Endothelial cell of umbilical vein (primary cell): ENCODE results near the gene ANKH. TPM values are rescaled to one million over a fixed set of nuclear protein-coding genes. Genes with fewer than 3 reads are reported as not detected.

Experiments used
- BruUV-seq: library from RNA; stranded (reverse); fragments of 400-500 nt; replicated peaks from 2 replicates; lab custom pipeline; 2021; lab: Mats Ljungman, UMichigan
- CTCF ChIA-PET: fragments of 300-600, 350-600 bp; sonication (Branson Sonifier 250); formaldehyde crosslinking; loops from one replicate; lab custom pipeline; 2021; ENCODE audit warnings: antibody characterized with exemption, inconsistent platforms; lab: Charles Lee
- POLR2A ChIA-PET: fragments of 300-600, 350-600 bp; sonication (Branson Sonifier 250); formaldehyde crosslinking; loops from one replicate; lab custom pipeline; 2021; ENCODE audit warnings: antibody characterized with exemption, inconsistent platforms; lab: Charles Lee
- DNase-seq: peaks from one replicate; pipeline ENCODE4 v3.0.0-alpha.2; 2011; ENCODE audit warnings: low read depth, low spot score
- FAIRE-seq: peaks from 2 replicates; lab custom pipeline; 2011; peaks lifted over from hg19 to GRCh38; lab: Jason Lieb, UNC
- H2AFZ ChIP-seq: 2 replicates; pipeline ENCODE4 v1.6.0; 2012; ENCODE audit warnings: low read depth, low read length, control low read depth, inconsistent platforms
- H3K27ac ChIP-seq: 2 replicates; pipeline ENCODE4 v1.5.1; 2011; ENCODE audit warnings: low read depth, mild to moderate bottlenecking, control low read depth, low read length, moderate library complexity; ENCODE audit not compliant: insufficient read depth
- H3K27me3 ChIP-seq, 2 experiments: 2 replicates each; pipeline versions ENCODE4 v1.6.0 to v1.6.1; 2011; ENCODE audit warnings: low read length in 2 of 2, mixed read lengths in 1 of 2; ENCODE audit not compliant: control insufficient read depth in 2 of 2, insufficient read depth in 2 of 2
- H3K36me3 ChIP-seq, 2 experiments: 2 replicates in 1 of 2; 3 replicates in 1 of 2; pipeline ENCODE4 v1.5.1; 2011; ENCODE audit warnings: low read length in 2 of 2, mild to moderate bottlenecking in 1 of 2, moderate library complexity in 1 of 2; ENCODE audit not compliant: control insufficient read depth in 2 of 2, insufficient read depth in 2 of 2; ENCODE audit errors: extremely low read depth in 1 of 2
- H3K4me1 ChIP-seq: 3 replicates; pipeline ENCODE4 v1.5.1; 2011; ENCODE audit warnings: mild to moderate bottlenecking, low read length; ENCODE audit not compliant: control insufficient read depth, insufficient read depth; ENCODE audit errors: extremely low read depth
- H3K4me2 ChIP-seq: 2 replicates; pipeline ENCODE4 v1.6.1; 2011; ENCODE audit warnings: low read length, control low read depth, mixed read lengths; ENCODE audit not compliant: insufficient read depth
- H3K4me3 ChIP-seq, 3 experiments: fragments of 200-600 bp in 1 of 3; sonication (generic), shearing (Covaris generic) in 1 of 3; replicated peaks in 1 of 3; 2 replicates each; pipeline ENCODE4 v1.5.1; 2011 to 2016; ENCODE audit warnings: control low read depth in 3 of 3, low read length in 3 of 3, mild to moderate bottlenecking in 2 of 3, inconsistent platforms in 1 of 3, low read depth in 1 of 3, moderate library complexity in 1 of 3; ENCODE audit not compliant: insufficient read depth in 1 of 3
- H3K79me2 ChIP-seq: 2 replicates; pipeline ENCODE4 v1.6.0; 2012; ENCODE audit warnings: low read length, inconsistent platforms; ENCODE audit not compliant: control insufficient read depth, insufficient read depth
- H3K9ac ChIP-seq: replicated peaks from 2 replicates; pipeline ENCODE3; 2011; ENCODE audit warnings: low read length, control low read depth; ENCODE audit not compliant: insufficient read depth; ENCODE audit errors: extremely low read depth
- H3K9me1 ChIP-seq: replicated peaks from 3 replicates; pipeline ENCODE4 v1.6.0; 2011; ENCODE audit warnings: mild to moderate bottlenecking, low read length; ENCODE audit not compliant: control insufficient read depth, insufficient read depth; ENCODE audit errors: extremely low read depth
- H3K9me3 ChIP-seq: replicated peaks from 2 replicates; pipeline ENCODE4 v1.5.1; 2012; ENCODE audit warnings: low read length, inconsistent platforms; ENCODE audit not compliant: control insufficient read depth, insufficient read depth
- H4K20me1 ChIP-seq: replicated peaks from 2 replicates; pipeline ENCODE3; 2011; ENCODE audit warnings: mild to moderate bottlenecking, low read length; ENCODE audit not compliant: control insufficient read depth, insufficient read depth; ENCODE audit errors: extremely low read depth
- EZH2 ChIP-seq: IDR thresholded peaks from 2 replicates; pipeline ENCODE4 v1.6.1; 2012; ENCODE audit warnings: borderline replicate concordance, low read depth, mild to moderate bottlenecking, moderate library complexity, low read length, inconsistent platforms; ENCODE audit not compliant: severe bottlenecking
- FOS ChIP-seq: IDR thresholded peaks from 2 replicates; pipeline ENCODE4 v1.6.1; 2011; ENCODE audit warnings: mild to moderate bottlenecking, low read length, moderate library complexity, borderline replicate concordance; ENCODE audit not compliant: insufficient read depth
- GATA2 ChIP-seq: IDR thresholded peaks from 2 replicates; pipeline ENCODE4 v1.7.0; 2011; ENCODE audit warnings: low read depth, mild to moderate bottlenecking, moderate library complexity, mixed read lengths, low read length; ENCODE audit not compliant: insufficient read length, insufficient read depth
- JUN ChIP-seq: IDR thresholded peaks from 2 replicates; pipeline ENCODE4 v1.6.1; 2011; ENCODE audit warnings: borderline replicate concordance, low read depth; ENCODE audit not compliant: insufficient read length, insufficient read depth
- MYC ChIP-seq: IDR thresholded peaks from one replicate; pipeline ENCODE4 v1.6.1; 2011; ENCODE audit warnings: mild to moderate bottlenecking, low read depth, low read length
- POLR2A ChIP-seq: IDR thresholded peaks from 2 replicates; pipeline ENCODE4 v1.6.1; 2012; ENCODE audit warnings: low read depth, mild to moderate bottlenecking, control low read depth, low read length
- POLR2AphosphoS5 ChIP-seq: IDR thresholded peaks from 2 replicates; pipeline ENCODE4 v1.6.1; 2012; ENCODE audit warnings: low read depth, mild to moderate bottlenecking, control low read depth, low read length, moderate library complexity; ENCODE audit not compliant: insufficient read depth
- dilution Hi-C: fragments of 300-500 bp; cut with MboI; formaldehyde crosslinking; loops from one replicate; pipeline ENCODE4 v1.15.0; 2019; ENCODE audit warnings: low sequenced_read_pairs; ENCODE audit not compliant: extremely low pct_ligation_motif_present
- intact Hi-C: fragments of 100-400 bp; cut with micrococcal nuclease; formaldehyde crosslinking; loops from one replicate; pipeline ENCODE4 v1.10.0; 2022
- polyA plus RNA-seq, 4 experiments: library from polyadenylated mRNA; depleted of rRNA in 3 of 4; stranded (reverse) in 3 of 4; unstranded in 1 of 4; fragments of >200 nt; gene quantifications; 2 replicates each; pipeline versions ENCODE4 v1.2.1 to v1.2.3, GENCODE V29; 2011 to 2012; ENCODE audit warnings: missing spikeins in 1 of 4
- total RNA-seq: library from RNA; stranded (reverse); gene quantifications from 2 replicates; pipeline ENCODE4 v1.2.3, GENCODE V29; 2021
- TF ChIP-seq, protein P1 (sequence below): IDR thresholded peaks from 2 replicates; pipeline ENCODE4 v1.6.1; 2011; ENCODE audit not compliant: insufficient read depth, insufficient read length
- TF ChIP-seq, protein P2 (sequence below), 2 donors: IDR thresholded peaks; 1 replicate in 1 of 2; 2 replicates in 1 of 2; pipeline ENCODE4 v1.5.1; 2011; ENCODE audit warnings: low read length in 2 of 2, mild to moderate bottlenecking in 2 of 2, moderate library complexity in 2 of 2, control low read depth in 1 of 2, inconsistent platforms in 1 of 2, low read depth in 1 of 2; ENCODE audit not compliant: insufficient read depth in 1 of 2; ENCODE audit errors: extremely low read depth in 1 of 2

Gene ANKH
- total and polyA plus RNA-seq, 2 donors (not counting 3 experiments of a cell fraction or from before 2014, with no cell fraction given): 12.7 to 31.4 TPM

DNA sequence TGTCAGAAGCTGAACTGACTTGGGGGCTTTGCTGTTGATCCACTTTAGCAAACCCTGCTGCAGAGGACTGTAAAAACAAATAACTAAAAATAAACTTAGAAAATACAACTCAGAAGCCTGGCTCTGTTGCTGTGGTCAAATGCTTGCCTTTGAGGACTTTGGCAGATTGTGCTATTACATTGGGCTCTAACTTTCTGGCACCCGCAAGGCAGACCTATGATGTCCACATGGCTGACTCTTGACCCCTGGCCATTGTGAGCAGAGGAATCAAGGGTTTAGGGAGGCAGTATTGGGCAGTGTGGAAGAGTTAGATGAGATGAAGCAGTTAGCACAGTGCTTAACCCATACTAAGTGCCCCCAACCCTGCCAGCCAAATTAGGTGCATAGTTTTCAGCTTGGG lies 173.1 kb downstream of the ANKH start:
- intact Hi-C loops: no loop called here
- ChIA-PET POLR2A (no interaction called here), CTCF (no interaction called here)
- Histone ChIP-seq H3K4me1 (no peaks in the 10 kb centered on the region), H3K27ac (no peak overlapping the region), H3K36me3 (peaks cover 11 to 15% of the 10 kb centered on the region in 2 experiments), H3K9me1 (no peaks in the 10 kb centered on the region), H3K4me2 (no peak overlapping the region), H3K79me2 (no peaks in the 10 kb centered on the region), H3K27me3 (no peaks in the 10 kb centered on the region), H4K20me1 (no peaks in the 10 kb centered on the region), H3K9me3 (no peaks in the 10 kb centered on the region), H2AFZ (no peak overlapping the region), H3K9ac (no peak overlapping the region), H3K4me3 (no peak overlapping the region)
- dilution Hi-C loops: no loop called here
- FAIRE-seq (no peak), DNase-seq (no peak)
- no TSS peak for BruUV-seq
- TF ChIP-seq, protein P1, sequence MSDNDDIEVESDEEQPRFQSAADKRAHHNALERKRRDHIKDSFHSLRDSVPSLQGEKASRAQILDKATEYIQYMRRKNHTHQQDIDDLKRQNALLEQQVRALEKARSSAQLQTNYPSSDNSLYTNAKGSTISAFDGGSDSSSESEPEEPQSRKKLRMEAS: no peak

DNA sequence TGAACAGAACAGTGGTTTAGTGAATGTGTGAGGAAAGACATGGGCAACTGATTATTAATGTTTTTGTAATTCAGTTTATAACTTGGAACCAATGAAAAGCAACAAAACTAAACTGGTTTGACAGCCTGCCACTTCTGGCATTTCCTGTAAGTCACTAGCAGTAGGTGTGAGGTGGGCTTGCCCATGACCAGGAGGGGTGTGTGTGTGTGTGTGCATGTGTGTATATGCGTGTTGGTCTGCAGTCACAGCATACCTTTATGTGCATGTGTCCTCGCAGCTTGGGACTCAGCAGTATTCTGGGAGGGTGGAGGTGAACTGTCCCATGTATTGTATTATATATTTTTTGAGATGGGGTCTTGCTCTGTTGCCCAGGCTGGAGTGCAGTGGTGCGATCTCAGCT lies 174.7 kb downstream of the ANKH start:
- no peaks in the 10 kb centered on the region for H3K79me2 ChIP-seq
- DNase-seq: no peak
- no peaks in the 10 kb centered on the region for H3K27me3 ChIP-seq
- H3K27ac ChIP-seq: no peak overlapping the region
- no peaks in the 10 kb centered on the region for H3K9me1 ChIP-seq
- intact Hi-C loops: no loop called here
- no peak overlapping the region for H3K4me3 ChIP-seq
- no peaks in the 10 kb centered on the region for H4K20me1 ChIP-seq
- no peak overlapping the region for H3K9ac ChIP-seq
- ChIA-PET POLR2A (no interaction called here), CTCF (no interaction called here)
- no peak overlapping the region for H3K4me2 ChIP-seq
- H3K4me1 ChIP-seq: no peaks in the 10 kb centered on the region
- H3K36me3 ChIP-seq: peaks cover 13 to 19% of the 10 kb centered on the region in 2 experiments
- no TSS peak for BruUV-seq
- TF ChIP-seq, protein P2, sequence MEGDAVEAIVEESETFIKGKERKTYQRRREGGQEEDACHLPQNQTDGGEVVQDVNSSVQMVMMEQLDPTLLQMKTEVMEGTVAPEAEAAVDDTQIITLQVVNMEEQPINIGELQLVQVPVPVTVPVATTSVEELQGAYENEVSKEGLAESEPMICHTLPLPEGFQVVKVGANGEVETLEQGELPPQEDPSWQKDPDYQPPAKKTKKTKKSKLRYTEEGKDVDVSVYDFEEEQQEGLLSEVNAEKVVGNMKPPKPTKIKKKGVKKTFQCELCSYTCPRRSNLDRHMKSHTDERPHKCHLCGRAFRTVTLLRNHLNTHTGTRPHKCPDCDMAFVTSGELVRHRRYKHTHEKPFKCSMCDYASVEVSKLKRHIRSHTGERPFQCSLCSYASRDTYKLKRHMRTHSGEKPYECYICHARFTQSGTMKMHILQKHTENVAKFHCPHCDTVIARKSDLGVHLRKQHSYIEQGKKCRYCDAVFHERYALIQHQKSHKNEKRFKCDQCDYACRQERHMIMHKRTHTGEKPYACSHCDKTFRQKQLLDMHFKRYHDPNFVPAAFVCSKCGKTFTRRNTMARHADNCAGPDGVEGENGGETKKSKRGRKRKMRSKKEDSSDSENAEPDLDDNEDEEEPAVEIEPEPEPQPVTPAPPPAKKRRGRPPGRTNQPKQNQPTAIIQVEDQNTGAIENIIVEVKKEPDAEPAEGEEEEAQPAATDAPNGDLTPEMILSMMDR (IDR thresholded peaks at IDR 0.05; ENCODE audit: extremely low read depth in 1 of 2, insufficient read depth in 1 of 2, low read depth in 1 of 2, low read length in 2 of 2): no peak
- TF ChIP-seq JUN (no peak), FOS (no peak), GATA2 (no peak), POLR2A (no peak), POLR2AphosphoS5 (no peak), EZH2 (no peak), MYC (no peak)
- TF ChIP-seq, protein P1: no peak
- FAIRE-seq: no peak
- H3K9me3 ChIP-seq: no peaks in the 10 kb centered on the region
- dilution Hi-C loops: no loop called here
- H2AFZ ChIP-seq: no peak overlapping the region
